Measurements from ENCODE around the gene EMB. TPM values are rescaled to one million over a fixed set of nuclear protein-coding genes. Genes with fewer than 3 reads are reported as not detected.

The EMB gene
- total RNA-seq = 31.3 and 42.6 TPM in 2 replicates

GRCh38 chr5:50440651-50441492 lies at the start of gene EMB:
Gene EMB, minus strand, starts transcription at chr5:50441288. Its CDS starts 137 bp downstream, at chr5:50441151.

Other genes with a start within 250 kb of the EMB start
- 13.9 and 16.4 TPM in 2 replicates for gene PARP8, start 225.3 kb upstream of the EMB start, total RNA-seq